Caco-2 (cell line): Measurements from ENCODE around the gene AGPAT3. TPM values are rescaled to one million over a fixed set of nuclear protein-coding genes. Genes with fewer than 3 reads are reported as not detected.

Source experiments
- BruUV-seq: library from RNA; stranded (reverse); fragments of 400-500 nt; replicated peaks from 2 replicates; lab custom pipeline; 2021; lab: Mats Ljungman, UMichigan
- CTCF ChIA-PET: fragments of 300-600 bp; sonication (Branson Sonifier 250); formaldehyde crosslinking; loops from one replicate; lab custom pipeline; 2022; ENCODE audit warnings: antibody characterized with exemption; lab: Charles Lee
- POLR2A ChIA-PET: fragments of 300-600 bp; sonication (Branson Sonifier 250); formaldehyde crosslinking; loops from one replicate; lab custom pipeline; 2022; ENCODE audit warnings: antibody characterized with exemption; lab: Charles Lee
- DNase-seq, 2 experiments: peaks; one replicate each; pipeline versions ENCODE4 v3.0.0 to v3.0.0-alpha.2; 2020 to 2022
- H3K27me3 ChIP-seq: replicated peaks from 2 replicates; pipeline ENCODE4 v1.6.0; 2011; ENCODE audit warnings: low read length; ENCODE audit not compliant: control insufficient read depth, insufficient read depth
- H3K36me3 ChIP-seq: 2 replicates; pipeline ENCODE4 v1.5.1; 2011; ENCODE audit warnings: low read length; ENCODE audit not compliant: control insufficient read depth, insufficient read depth
- H3K4me1 ChIP-seq: fragments of 250-450 bp; sonication (Bioruptor Pico); 2 replicates; pipeline ENCODE4 v1.5.1; 2020; ENCODE audit warnings: mild to moderate bottlenecking
- H3K4me3 ChIP-seq: 2 replicates; pipeline ENCODE4 v1.5.1; 2011; ENCODE audit warnings: low read depth, mild to moderate bottlenecking, control low read depth, low read length
- H3K9me3 ChIP-seq: fragments of 250-450 bp; sonication (Bioruptor Pico); 2 replicates; pipeline ENCODE4 v1.5.1; 2020; ENCODE audit warnings: mild to moderate bottlenecking, moderate library complexity
- H3K27ac Mint-ChIP-seq: one replicate; pipeline ENCODE4 v1.8.0; 2022; ENCODE audit warnings: mixed read lengths; ENCODE audit not compliant: unreplicated experiment
- H3K27me3 Mint-ChIP-seq: one replicate; pipeline ENCODE4 v1.8.0; 2022; ENCODE audit warnings: mixed read lengths; ENCODE audit not compliant: insufficient read depth, unreplicated experiment
- H3K36me3 Mint-ChIP-seq: one replicate; pipeline ENCODE4 v1.8.0; 2022; ENCODE audit warnings: mild to moderate bottlenecking, mixed read lengths; ENCODE audit not compliant: insufficient read depth, unreplicated experiment
- H3K4me1 Mint-ChIP-seq: one replicate; pipeline ENCODE4 v1.8.0; 2022; ENCODE audit warnings: low read depth, mixed read lengths; ENCODE audit not compliant: unreplicated experiment
- H3K4me3 Mint-ChIP-seq: one replicate; pipeline ENCODE4 v1.8.0; 2022; ENCODE audit warnings: mild to moderate bottlenecking, moderate library complexity, mixed read lengths; ENCODE audit not compliant: unreplicated experiment
- H3K9me3 Mint-ChIP-seq: one replicate; pipeline ENCODE4 v1.8.0; 2022; ENCODE audit warnings: mixed read lengths; ENCODE audit not compliant: unreplicated experiment
- intact Hi-C: fragments of 100-400 bp; cut with micrococcal nuclease; formaldehyde crosslinking; loops from one replicate; pipeline ENCODE4 v1.10.0; 2022; ENCODE audit not compliant: unreplicated experiment
- total RNA-seq: library from RNA; stranded (reverse); gene quantifications from 2 replicates; pipeline ENCODE4 v1.2.3, GENCODE V29; 2022
- TF ChIP-seq, protein P1 (sequence below), 2 experiments: fragments of 200-600 bp in 1 of 2; IDR thresholded peaks; 1 replicate in 1 of 2; 2 replicates in 1 of 2; pipeline versions ENCODE4 v1.5.1 to v1.8.0; 2011 to 2022; ENCODE audit warnings: antibody characterized with exemption in 1 of 2, control low read depth in 1 of 2, inconsistent platforms in 1 of 2, low read depth in 1 of 2, low read length in 1 of 2, mild to moderate bottlenecking in 1 of 2, moderate library complexity in 1 of 2; ENCODE audit not compliant: insufficient read depth in 1 of 2, severe bottlenecking in 1 of 2, unreplicated experiment in 1 of 2

The AGPAT3 gene
- total RNA-seq, 1 experiment from 2014 or later, result 61.8 TPM

DNA sequence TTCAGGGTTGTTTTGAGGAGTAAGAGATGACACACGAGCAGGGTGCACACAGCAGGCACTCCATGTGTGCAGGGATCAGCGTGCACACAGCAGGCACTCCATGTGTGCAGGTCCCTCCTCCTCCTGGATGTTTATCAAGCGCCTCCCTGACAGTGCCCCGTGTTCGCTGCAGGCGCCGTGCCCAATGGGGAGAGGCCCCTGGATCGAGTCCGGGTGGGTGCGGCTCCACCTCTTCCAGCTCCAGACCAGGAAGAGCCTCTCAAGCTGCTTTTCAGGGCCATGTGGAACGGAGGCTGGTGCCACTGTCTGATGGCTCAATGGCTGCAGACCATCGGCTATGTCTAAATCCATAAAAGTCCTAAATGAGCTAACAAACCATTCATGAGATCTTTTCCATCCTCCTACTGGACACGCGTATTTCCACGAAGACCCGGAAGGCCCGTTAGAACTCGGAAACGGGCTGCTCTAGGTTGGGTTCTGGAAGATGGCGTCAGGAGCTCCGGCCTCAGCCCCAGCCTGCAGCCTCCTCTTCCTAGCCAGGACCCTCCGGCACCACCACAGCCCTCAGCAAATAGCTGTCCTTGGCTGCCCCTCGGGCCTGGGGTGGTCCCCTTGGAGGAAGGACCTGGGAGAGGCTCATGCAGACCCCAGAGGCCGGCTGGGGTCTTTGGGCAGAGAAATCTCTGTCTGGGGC lies 39.6 kb upstream of the AGPAT3 start:
- intact Hi-C loops, result no loop called here
- Histone ChIP-seq H3K27me3 (no peaks in the 10 kb centered on the region), H3K36me3 (no peaks in the 10 kb centered on the region), H3K4me1 (no peaks in the 10 kb centered on the region), H3K4me3 (no peak overlapping the region), H3K9me3 (no peaks in the 10 kb centered on the region)
- POLR2A ChIA-PET, result no interaction called here
- H3K27me3 Mint-ChIP-seq, result no peaks in the 10 kb centered on the region
- no peaks in the 10 kb centered on the region for H3K4me1 Mint-ChIP-seq
- no TSS peak for BruUV-seq
- no peak for DNase-seq
- TF ChIP-seq, protein P1, sequence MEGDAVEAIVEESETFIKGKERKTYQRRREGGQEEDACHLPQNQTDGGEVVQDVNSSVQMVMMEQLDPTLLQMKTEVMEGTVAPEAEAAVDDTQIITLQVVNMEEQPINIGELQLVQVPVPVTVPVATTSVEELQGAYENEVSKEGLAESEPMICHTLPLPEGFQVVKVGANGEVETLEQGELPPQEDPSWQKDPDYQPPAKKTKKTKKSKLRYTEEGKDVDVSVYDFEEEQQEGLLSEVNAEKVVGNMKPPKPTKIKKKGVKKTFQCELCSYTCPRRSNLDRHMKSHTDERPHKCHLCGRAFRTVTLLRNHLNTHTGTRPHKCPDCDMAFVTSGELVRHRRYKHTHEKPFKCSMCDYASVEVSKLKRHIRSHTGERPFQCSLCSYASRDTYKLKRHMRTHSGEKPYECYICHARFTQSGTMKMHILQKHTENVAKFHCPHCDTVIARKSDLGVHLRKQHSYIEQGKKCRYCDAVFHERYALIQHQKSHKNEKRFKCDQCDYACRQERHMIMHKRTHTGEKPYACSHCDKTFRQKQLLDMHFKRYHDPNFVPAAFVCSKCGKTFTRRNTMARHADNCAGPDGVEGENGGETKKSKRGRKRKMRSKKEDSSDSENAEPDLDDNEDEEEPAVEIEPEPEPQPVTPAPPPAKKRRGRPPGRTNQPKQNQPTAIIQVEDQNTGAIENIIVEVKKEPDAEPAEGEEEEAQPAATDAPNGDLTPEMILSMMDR (IDR thresholded peaks at IDR 0.05; ENCODE audit: insufficient read depth in 1 of 2, low read depth in 1 of 2, low read length in 1 of 2, severe bottlenecking in 1 of 2, unreplicated experiment in 1 of 2), result no peak
- no peak overlapping the region for H3K27ac Mint-ChIP-seq
- CTCF ChIA-PET, result no interaction called here
- no peak overlapping the region for H3K4me3 Mint-ChIP-seq
- no peaks in the 10 kb centered on the region for H3K9me3 Mint-ChIP-seq
- no peaks in the 10 kb centered on the region for H3K36me3 Mint-ChIP-seq

DNA sequence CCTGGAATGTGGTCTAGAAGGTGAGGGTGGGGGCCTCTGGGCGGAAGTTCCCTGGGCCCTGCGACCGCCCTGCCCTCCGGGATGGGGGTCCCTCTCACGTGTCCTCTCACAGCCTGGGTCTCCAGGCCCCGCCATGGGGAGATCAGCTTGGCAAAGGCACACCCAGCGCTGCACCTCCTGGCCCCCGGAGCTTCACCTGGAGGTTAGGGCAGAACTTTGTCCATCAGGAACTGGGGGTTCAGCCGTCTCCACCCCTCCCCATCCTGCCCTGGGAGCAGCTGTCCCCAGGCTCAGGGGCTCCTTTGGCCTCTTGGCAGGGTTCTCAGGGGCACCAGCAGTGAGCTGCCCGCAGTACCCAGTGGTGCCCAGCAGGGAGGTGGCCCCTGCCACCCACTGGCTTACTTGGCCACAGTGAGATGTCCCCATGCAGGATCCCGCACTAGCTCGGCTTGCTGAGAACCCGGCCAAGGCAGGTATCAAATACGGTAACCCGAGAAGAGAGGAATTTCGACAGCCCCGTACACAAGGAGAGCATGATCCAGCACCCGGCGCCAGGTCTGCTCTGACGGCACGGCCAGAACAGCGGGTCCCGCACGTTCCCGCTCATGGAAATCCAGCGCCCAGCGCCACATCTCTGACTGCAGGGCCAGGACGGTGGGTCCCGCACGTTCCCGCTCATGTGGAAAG lies 38.9 kb upstream of the AGPAT3 start:
- Mint-ChIP-seq H3K27me3 (no peaks in the 10 kb centered on the region), H3K9me3 (no peaks in the 10 kb centered on the region), H3K36me3 (no peaks in the 10 kb centered on the region), H3K27ac (no peak overlapping the region), H3K4me3 (no peak overlapping the region), H3K4me1 (no peaks in the 10 kb centered on the region)
- intact Hi-C loops, result no loop called here
- Histone ChIP-seq H3K4me3 (no peak overlapping the region), H3K4me1 (no peaks in the 10 kb centered on the region), H3K36me3 (no peaks in the 10 kb centered on the region), H3K9me3 (no peaks in the 10 kb centered on the region), H3K27me3 (no peaks in the 10 kb centered on the region)
- CTCF ChIA-PET, result interaction anchor here (0.6 kb wide), 1 partner anchor 39 kb away, joined by 3 read pairs; no protein-coding TSS in a partner anchor
- POLR2A ChIA-PET, result no interaction called here
- TF ChIP-seq, protein P1 (IDR thresholded peaks at IDR 0.05; ENCODE audit: insufficient read depth in 1 of 2, low read depth in 1 of 2, low read length in 1 of 2, severe bottlenecking in 1 of 2, unreplicated experiment in 1 of 2), result no peak
- no peak for DNase-seq
- BruUV-seq, result no TSS peak

DNA sequence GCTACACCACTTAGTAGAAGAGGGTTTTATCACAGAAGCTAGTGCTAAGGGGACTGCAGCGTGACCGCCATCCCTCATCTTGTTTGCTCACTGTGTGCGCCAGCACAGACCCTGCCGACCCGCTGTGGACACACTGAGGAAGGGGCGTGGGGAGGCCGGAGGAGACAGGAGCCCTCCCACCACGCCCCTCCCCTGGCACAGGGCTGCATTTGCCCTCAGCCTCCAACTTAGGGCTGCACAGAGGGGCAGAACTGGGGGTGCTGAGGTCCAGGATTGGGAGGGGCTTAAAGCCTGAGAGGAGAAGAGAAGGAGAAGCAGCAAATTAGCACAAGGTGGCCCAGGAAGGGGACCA lies 38.4 kb upstream of the AGPAT3 start:
- Mint-ChIP-seq H3K4me3 (no peak overlapping the region), H3K9me3 (no peaks in the 10 kb centered on the region), H3K4me1 (no peaks in the 10 kb centered on the region), H3K27me3 (no peaks in the 10 kb centered on the region), H3K27ac (no peak overlapping the region), H3K36me3 (no peaks in the 10 kb centered on the region)
- intact Hi-C loops, result no loop called here
- Histone ChIP-seq H3K36me3 (no peaks in the 10 kb centered on the region), H3K4me3 (no peak overlapping the region), H3K27me3 (no peaks in the 10 kb centered on the region), H3K9me3 (no peaks in the 10 kb centered on the region), H3K4me1 (no peaks in the 10 kb centered on the region)
- ChIA-PET POLR2A (no interaction called here), CTCF (interaction anchor here (0.6 kb wide), 1 partner anchor 38 kb away, joined by 3 read pairs; no protein-coding TSS in a partner anchor)
- no TSS peak for BruUV-seq
- DNase-seq, result no peak
- TF ChIP-seq, protein P1 (IDR thresholded peaks at IDR 0.05; ENCODE audit: insufficient read depth in 1 of 2, low read depth in 1 of 2, low read length in 1 of 2, severe bottlenecking in 1 of 2, unreplicated experiment in 1 of 2), result no peak
